A549 (cell line): ENCODE measurements around the gene ABCA2.

ENCODE experiments used
- ESRRA ChIP-seq: fragments of 150-350 bp; IDR thresholded peaks from 2 replicates; pipeline ENCODE4 v1.6.1; 2014; ENCODE audit warnings: mild to moderate bottlenecking, low read length, borderline replicate concordance
- POLR2A ChIP-seq: IDR thresholded peaks from 2 replicates; pipeline ENCODE4 v1.6.1; 2012; ENCODE audit warnings: mild to moderate bottlenecking, low read length
- RFX5 ChIP-seq: fragments of 450-650 bp; IDR thresholded peaks from 2 replicates; pipeline ENCODE4 v1.7.1; 2014; ENCODE audit warnings: antibody characterized with exemption, mild to moderate bottlenecking, moderate library complexity
- ZFP36 ChIP-seq: fragments of 450-650 bp; IDR thresholded peaks from 2 replicates; pipeline ENCODE4 v1.6.1; 2014; ENCODE audit warnings: borderline replicate concordance; ENCODE audit not compliant: partially characterized antibody
- TF ChIP-seq, protein P1 (sequence below): IDR thresholded peaks from 2 replicates; pipeline ENCODE4 v1.6.1; 2012
- TF ChIP-seq, protein P2 (sequence below): fragments of >200 bp; sonication (Bioruptor Twin); formaldehyde crosslinking; IDR thresholded peaks from 3 replicates; pipeline ENCODE4 v1.5.1; 2016

DNA sequence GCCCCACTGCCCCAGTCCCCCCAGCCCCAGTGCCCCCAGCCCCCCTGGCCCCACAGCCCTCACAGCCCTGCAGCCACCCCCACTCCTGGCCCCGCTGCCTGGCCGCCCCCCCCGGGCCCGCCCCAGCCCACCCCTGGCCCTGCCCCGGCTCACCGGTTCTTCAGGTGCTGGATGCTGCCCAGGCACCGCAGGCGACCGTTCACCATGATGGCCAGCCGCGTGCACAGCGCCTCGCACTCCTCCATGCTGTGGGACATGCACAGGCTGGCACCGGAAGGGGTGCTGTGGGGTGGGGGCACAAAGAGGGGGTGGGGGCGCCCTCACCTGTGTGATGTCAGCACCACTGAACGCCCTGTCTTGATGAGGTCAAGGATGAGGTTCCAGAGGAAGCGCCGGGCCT, 18.8 kb downstream of the ABCA2 start:
- TF ChIP-seq, protein P1, sequence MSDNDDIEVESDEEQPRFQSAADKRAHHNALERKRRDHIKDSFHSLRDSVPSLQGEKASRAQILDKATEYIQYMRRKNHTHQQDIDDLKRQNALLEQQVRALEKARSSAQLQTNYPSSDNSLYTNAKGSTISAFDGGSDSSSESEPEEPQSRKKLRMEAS = no peak
- TF ChIP-seq, protein P2, sequence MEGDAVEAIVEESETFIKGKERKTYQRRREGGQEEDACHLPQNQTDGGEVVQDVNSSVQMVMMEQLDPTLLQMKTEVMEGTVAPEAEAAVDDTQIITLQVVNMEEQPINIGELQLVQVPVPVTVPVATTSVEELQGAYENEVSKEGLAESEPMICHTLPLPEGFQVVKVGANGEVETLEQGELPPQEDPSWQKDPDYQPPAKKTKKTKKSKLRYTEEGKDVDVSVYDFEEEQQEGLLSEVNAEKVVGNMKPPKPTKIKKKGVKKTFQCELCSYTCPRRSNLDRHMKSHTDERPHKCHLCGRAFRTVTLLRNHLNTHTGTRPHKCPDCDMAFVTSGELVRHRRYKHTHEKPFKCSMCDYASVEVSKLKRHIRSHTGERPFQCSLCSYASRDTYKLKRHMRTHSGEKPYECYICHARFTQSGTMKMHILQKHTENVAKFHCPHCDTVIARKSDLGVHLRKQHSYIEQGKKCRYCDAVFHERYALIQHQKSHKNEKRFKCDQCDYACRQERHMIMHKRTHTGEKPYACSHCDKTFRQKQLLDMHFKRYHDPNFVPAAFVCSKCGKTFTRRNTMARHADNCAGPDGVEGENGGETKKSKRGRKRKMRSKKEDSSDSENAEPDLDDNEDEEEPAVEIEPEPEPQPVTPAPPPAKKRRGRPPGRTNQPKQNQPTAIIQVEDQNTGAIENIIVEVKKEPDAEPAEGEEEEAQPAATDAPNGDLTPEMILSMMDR = no peak
- TF ChIP-seq ESRRA = no peak
- no peak for TF ChIP-seq ZFP36
- no peak for TF ChIP-seq RFX5
- no peak for TF ChIP-seq POLR2A
